ENCODE results near the gene TRANK1. TPM values are rescaled to one million over a fixed set of nuclear protein-coding genes. Genes with fewer than 3 reads are reported as not detected.

TRANK1 gene
- total RNA-seq, 4 donors from 2014 or later: 4.9 to 12.3 (median 9.1) TPM

GRCh38 chr3:36945333-36945980, 603 bp upstream of the TRANK1 start:
- Histone ChIP-seq H3K36me3 (no peaks in the 10 kb centered on the region), H3K4me1 (peaks cover 0 to 42% (median 3%) of the 10 kb centered on the region in 3 donors), H3K27me3 (no peaks in the 10 kb centered on the region), H3K9me3 (peaks cover 0 to 20% (median 3%) of the 10 kb centered on the region in 3 donors), H3K4me3 (peak overlapping the region; percentile 81 to 87), H3K27ac (peak overlapping the region in 2 of 4 donors; percentile 74 to 80)
- TF ChIP-seq POLR2A (IDR thresholded peaks at IDR 0.05) (no peak), CTCF (IDR thresholded peaks at IDR 0.05) (no peak), POLR2AphosphoS5 (IDR thresholded peaks at IDR 0.05) (no peak), EP300 (IDR thresholded peaks at IDR 0.05) (no peak)
- 28 to 96% methylated on average over 6 to 7 of the region's 28 CpGs for WGBS, 2 donors (ENCODE audit: low coverage in 1 of 2)
- ATAC-seq: no peak

GRCh38 chr3:36944012-36944640, 728 bp downstream of the TRANK1 start:
- no peaks in the 10 kb centered on the region for H3K27me3 ChIP-seq
- H3K36me3 ChIP-seq: no peaks in the 10 kb centered on the region
- H3K9me3 ChIP-seq: peaks cover 0 to 20% (median 3%) of the 10 kb centered on the region in 3 donors
- H3K4me3 ChIP-seq: peak overlapping the region; percentile 81 to 87
- TF ChIP-seq POLR2A (IDR thresholded peaks at IDR 0.05) (no peak), EP300 (IDR thresholded peaks at IDR 0.05) (no peak), CTCF (IDR thresholded peaks at IDR 0.05) (no peak), POLR2AphosphoS5 (IDR thresholded peaks at IDR 0.05) (peak; percentile 73)
- peak; percentile 75 for ATAC-seq
- H3K27ac ChIP-seq: peak overlapping the region; percentile 0 to 80 (median 73)
- 0% methylated on average over 5 of the region's 56 CpGs; no CpG with 5 or more reads in 1 of the 2 donors for WGBS, 2 donors (ENCODE audit: low coverage in 1 of 2)
- peaks cover 0 to 44% (median 3%) of the 10 kb centered on the region in 3 donors for H3K4me1 ChIP-seq

GRCh38 chr3:36943601-36944000, 1.3 kb downstream of the TRANK1 start:
- peak; percentile 5 for ATAC-seq
- Histone ChIP-seq H3K9me3 (peaks cover 0 to 18% (median 3%) of the 10 kb centered on the region in 3 donors), H3K27ac (peak overlapping the region in 2 of 4 donors; percentile 74 to 80), H3K27me3 (no peaks in the 10 kb centered on the region), H3K36me3 (no peaks in the 10 kb centered on the region), H3K4me3 (peak overlapping the region; percentile 81 to 87), H3K4me1 (peaks cover 0 to 44% (median 3%) of the 10 kb centered on the region in 3 donors)
- no peak for TF ChIP-seq POLR2A (IDR thresholded peaks at IDR 0.05)
- WGBS, 2 donors (ENCODE audit: low coverage in 1 of 2): 23 to 25% methylated on average over 3 to 7 of the region's 10 CpGs

GRCh38 chr3:36942638-36943248, 2.1 kb downstream of the TRANK1 start:
- WGBS, 2 donors (ENCODE audit: low coverage in 1 of 2): 92 to 94% methylated on average over 9 to 11 of the region's 21 CpGs
- no peak for TF ChIP-seq POLR2AphosphoS5 (IDR thresholded peaks at IDR 0.05)
- TF ChIP-seq CTCF (IDR thresholded peaks at IDR 0.05): no peak
- TF ChIP-seq EP300 (IDR thresholded peaks at IDR 0.05): no peak
- no peak for TF ChIP-seq POLR2A (IDR thresholded peaks at IDR 0.05)
- no peak for ATAC-seq
- Histone ChIP-seq H3K36me3 (no peaks in the 10 kb centered on the region), H3K27me3 (no peaks in the 10 kb centered on the region), H3K9me3 (peaks cover 0 to 9% (median 0%) of the 10 kb centered on the region in 3 donors), H3K4me1 (peaks cover 0 to 44% (median 3%) of the 10 kb centered on the region in 3 donors), H3K27ac (no peak overlapping the region), H3K4me3 (no peak overlapping the region)

- Histone ChIP-seq H3K27ac (no peak overlapping the region), H3K4me1 (peaks cover 0 to 44% (median 3%) of the 10 kb centered on the region in 3 donors), H3K36me3 (no peaks in the 10 kb centered on the region), H3K9me3 (no peaks in the 10 kb centered on the region), H3K27me3 (no peaks in the 10 kb centered on the region), H3K4me3 (no peak overlapping the region)
- ATAC-seq: no peak
- WGBS, 2 donors (ENCODE audit: low coverage in 1 of 2): 27 to 79% methylated on average over 2 to 3 of the region's 3 CpGs
- TF ChIP-seq CTCF (IDR thresholded peaks at IDR 0.05) (no peak), EP300 (IDR thresholded peaks at IDR 0.05) (no peak), POLR2AphosphoS5 (IDR thresholded peaks at IDR 0.05) (no peak), POLR2A (IDR thresholded peaks at IDR 0.05) (no peak)
These were observed 3.2 kb downstream of the TRANK1 start for GRCh38 chr3:36941658-36942057.

All from gastroesophageal sphincter (tissue), 4 donors.